ENCODE results near the gene BEST4. TPM values are rescaled to one million over a fixed set of nuclear protein-coding genes. Genes with fewer than 3 reads are reported as not detected.
"Not testable (repeated sequence)": the region's sequence is repeated elsewhere in the genome, so short reads cannot be mapped to it uniquely, and the experiment has no call there.

Gene BEST4
- total and polyA plus RNA-seq, 7 donors, result 0.33 to 37.1 (median 6.0) TPM; not detected in 2

GRCh38 chr1:44819608-44820327, 31.8 kb upstream of the BEST4 start:
- H3K9me3 ChIP-seq, result no peaks in the 10 kb centered on the region
- no peaks in the 10 kb centered on the region for H3K36me3 ChIP-seq
- intact Hi-C loops (cut with DNase I), result loop anchor here (2.0 to 5.0 kb wide), 2 partner anchors 19 to 32 kb away; partner anchors contain the start of genes BEST4 and PLK3
- H3K27me3 ChIP-seq, result no peaks in the 10 kb centered on the region
- WGBS, 2 donors, result 0% methylated on average over 33 of the region's 33 CpGs
- DNase-seq, result peak; percentile 92
- H3K4me1 ChIP-seq, result peaks cover 0 to 25% (median 19%) of the 10 kb centered on the region in 4 donors
- TF ChIP-seq POLR2A (IDR thresholded peaks at IDR 0.05), result peak; percentile 84 to 96
- TF ChIP-seq, protein P1, sequence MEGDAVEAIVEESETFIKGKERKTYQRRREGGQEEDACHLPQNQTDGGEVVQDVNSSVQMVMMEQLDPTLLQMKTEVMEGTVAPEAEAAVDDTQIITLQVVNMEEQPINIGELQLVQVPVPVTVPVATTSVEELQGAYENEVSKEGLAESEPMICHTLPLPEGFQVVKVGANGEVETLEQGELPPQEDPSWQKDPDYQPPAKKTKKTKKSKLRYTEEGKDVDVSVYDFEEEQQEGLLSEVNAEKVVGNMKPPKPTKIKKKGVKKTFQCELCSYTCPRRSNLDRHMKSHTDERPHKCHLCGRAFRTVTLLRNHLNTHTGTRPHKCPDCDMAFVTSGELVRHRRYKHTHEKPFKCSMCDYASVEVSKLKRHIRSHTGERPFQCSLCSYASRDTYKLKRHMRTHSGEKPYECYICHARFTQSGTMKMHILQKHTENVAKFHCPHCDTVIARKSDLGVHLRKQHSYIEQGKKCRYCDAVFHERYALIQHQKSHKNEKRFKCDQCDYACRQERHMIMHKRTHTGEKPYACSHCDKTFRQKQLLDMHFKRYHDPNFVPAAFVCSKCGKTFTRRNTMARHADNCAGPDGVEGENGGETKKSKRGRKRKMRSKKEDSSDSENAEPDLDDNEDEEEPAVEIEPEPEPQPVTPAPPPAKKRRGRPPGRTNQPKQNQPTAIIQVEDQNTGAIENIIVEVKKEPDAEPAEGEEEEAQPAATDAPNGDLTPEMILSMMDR (IDR thresholded peaks at IDR 0.05), result no peak
- TF ChIP-seq POLR2AphosphoS5 (IDR thresholded peaks at IDR 0.05), result peak; percentile 87 to 100 (median 98)
- TF ChIP-seq EP300 (IDR thresholded peaks at IDR 0.05), result no peak
- peak overlapping the region; percentile 51 to 65 (median 59) for H3K4me3 ChIP-seq
- peak overlapping the region; percentile 87 to 91 (median 90) for H3K27ac ChIP-seq

DNA sequence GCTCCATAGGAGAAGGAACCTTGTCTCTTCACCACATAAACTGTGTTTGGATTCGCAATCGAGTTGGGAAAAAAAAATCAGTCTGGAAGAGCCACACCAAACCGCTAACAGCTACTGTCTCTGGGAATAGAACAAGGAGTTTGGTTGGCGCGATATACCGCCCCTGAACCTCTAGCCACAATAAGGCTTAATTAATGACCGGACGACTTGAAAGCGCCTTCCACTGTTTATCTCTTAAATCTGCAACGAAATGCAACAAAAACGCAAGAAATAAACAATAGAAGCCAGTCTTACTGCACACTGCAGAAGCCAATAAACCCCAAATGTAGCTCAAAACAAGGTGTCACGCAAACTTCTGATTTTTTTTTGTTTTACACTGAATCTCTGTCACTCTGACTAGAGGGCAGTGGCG, 31.2 kb upstream of the BEST4 start:
- peak overlapping the region; percentile 87 to 91 (median 90) for H3K27ac ChIP-seq
- H3K36me3 ChIP-seq, result no peaks in the 10 kb centered on the region
- no peaks in the 10 kb centered on the region for H3K9me3 ChIP-seq
- H3K27me3 ChIP-seq, result no peaks in the 10 kb centered on the region
- intact Hi-C loops (cut with DNase I), result loop anchor here (2.0 kb wide), 1 partner anchor 18 kb away; the partner anchor contains the start of gene PLK3
- DNase-seq, result peak; percentile 58
- H3K4me3 ChIP-seq, result peak overlapping the region; percentile 51 to 65 (median 59)
- WGBS, 2 donors, result 1% methylated on average over 13 of the region's 13 CpGs
- TF ChIP-seq POLR2AphosphoS5 (IDR thresholded peaks at IDR 0.05) (no peak), EP300 (IDR thresholded peaks at IDR 0.05) (no peak), POLR2A (IDR thresholded peaks at IDR 0.05) (no peak)
- TF ChIP-seq, protein P1 (IDR thresholded peaks at IDR 0.05), result no peak
- H3K4me1 ChIP-seq, result peaks cover 0 to 25% (median 21%) of the 10 kb centered on the region in 4 donors

DNA sequence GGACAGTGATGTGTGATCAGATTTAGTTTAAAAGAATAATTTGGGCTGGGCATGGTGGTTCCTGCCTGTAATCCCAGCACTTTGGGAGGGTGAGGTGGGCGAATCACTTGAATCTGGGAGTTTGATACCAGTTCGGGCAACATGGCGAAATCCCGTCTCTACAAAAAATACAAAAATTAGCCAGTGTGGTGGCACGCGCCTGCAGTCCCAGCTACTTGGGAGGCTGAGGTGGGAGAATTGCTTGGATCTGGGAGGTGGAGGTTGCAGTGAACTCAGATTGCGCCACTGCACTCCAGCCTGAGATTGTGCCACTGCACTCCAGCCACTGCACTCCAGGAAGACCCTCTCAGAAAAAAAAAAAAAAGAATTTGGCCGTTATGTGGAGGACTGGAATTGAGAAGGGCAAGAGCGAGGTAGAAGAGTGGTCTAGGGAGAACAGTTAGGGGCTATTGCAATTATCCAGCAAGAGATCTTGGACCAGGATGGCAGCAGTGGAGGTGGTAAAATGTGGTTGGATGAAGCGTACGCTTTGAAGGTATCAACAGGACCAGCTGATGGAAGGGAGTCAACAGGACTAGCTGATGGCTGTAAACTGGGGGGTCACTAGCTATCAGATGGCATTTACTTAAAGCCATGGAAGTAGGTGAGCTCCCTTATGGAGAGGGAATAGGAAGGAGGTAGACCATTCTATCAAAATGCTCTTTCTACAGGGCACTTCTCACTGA, 30.0 kb upstream of the BEST4 start:
- no peaks in the 10 kb centered on the region for H3K9me3 ChIP-seq
- no peak overlapping the region for H3K4me3 ChIP-seq
- peak overlapping the region in 2 of 4 donors; percentile 87 to 90 for H3K27ac ChIP-seq
- 96% methylated on average over 11 of the region's 11 CpGs for WGBS, 2 donors
- TF ChIP-seq POLR2A (IDR thresholded peaks at IDR 0.05) (no peak), POLR2AphosphoS5 (IDR thresholded peaks at IDR 0.05) (no peak), EP300 (IDR thresholded peaks at IDR 0.05) (no peak)
- TF ChIP-seq, protein P1 (IDR thresholded peaks at IDR 0.05), result no peak
- H3K4me1 ChIP-seq, result peaks cover 0 to 31% (median 29%) of the 10 kb centered on the region in 4 donors
- intact Hi-C loops (cut with DNase I), result loop anchor here (2.0 kb wide), 1 partner anchor 17 kb away; the partner anchor contains the start of gene PLK3
- DNase-seq, result peak; percentile 25
- H3K36me3 ChIP-seq, result no peaks in the 10 kb centered on the region
- H3K27me3 ChIP-seq, result no peaks in the 10 kb centered on the region

DNA sequence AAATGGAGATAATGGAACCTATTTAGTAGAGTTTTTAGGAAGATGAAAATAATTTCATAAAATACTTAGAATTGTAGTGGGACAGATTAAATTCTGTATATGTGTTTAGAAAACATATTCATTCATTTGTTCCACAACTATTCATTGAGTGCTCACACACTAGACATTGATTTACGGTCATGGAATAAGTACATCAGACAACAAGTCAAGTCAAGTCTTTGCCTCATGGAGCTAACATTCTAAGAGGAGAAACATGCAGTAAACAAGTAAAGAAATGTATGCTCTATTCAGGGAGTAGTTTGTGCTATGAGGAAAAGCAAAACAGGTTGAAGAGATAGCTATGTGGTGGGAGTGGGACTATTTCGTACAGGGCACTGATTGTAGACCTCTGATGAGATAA, 29.3 kb upstream of the BEST4 start:
- H3K4me1 ChIP-seq, result peaks cover 0 to 36% (median 33%) of the 10 kb centered on the region in 4 donors
- TF ChIP-seq, protein P1 (IDR thresholded peaks at IDR 0.05), result no peak
- no peak for TF ChIP-seq POLR2AphosphoS5 (IDR thresholded peaks at IDR 0.05)
- no peak for TF ChIP-seq EP300 (IDR thresholded peaks at IDR 0.05)
- no peak for TF ChIP-seq POLR2A (IDR thresholded peaks at IDR 0.05)
- H3K36me3 ChIP-seq, result no peaks in the 10 kb centered on the region
- 91 to 94% methylated on average over 2 of the region's 2 CpGs for whole genome bisulfite sequencing, 2 donors
- no peaks in the 10 kb centered on the region for H3K9me3 ChIP-seq
- no peak for DNase-seq
- H3K27me3 ChIP-seq, result no peaks in the 10 kb centered on the region
- H3K27ac ChIP-seq, result no peak overlapping the region
- H3K4me3 ChIP-seq, result no peak overlapping the region
- intact Hi-C loops (cut with DNase I), result no loop called here

- intact Hi-C loops (cut with DNase I); H3K4me3 ChIP-seq; H3K27me3 ChIP-seq; H3K27ac ChIP-seq; H3K9me3 ChIP-seq; H3K36me3 ChIP-seq: not testable (repeated sequence)
- peak; percentile 21 for DNase-seq
- 87 to 90% methylated on average over 9 of the region's 9 CpGs for WGBS, 2 donors
- H3K4me1 ChIP-seq, result peaks cover 0 to 43% (median 31%) of the 10 kb centered on the region in 4 donors
These were observed 28.0 kb upstream of the BEST4 start for GRCh38 chr1:44815926-44816325.
